KBM-7 (cell line): ENCODE measurements around the gene NPR1.
"Not testable (repeated sequence)": the region's sequence is repeated elsewhere in the genome, so short reads cannot be mapped to it uniquely, and the experiment has no call there.

Source experiments
- DNase-seq: peaks from one replicate; pipeline ENCODE4 v3.0.0-alpha.2; 2015
- in situ Hi-C: fragments of 300-500 bp; cut with MboI; formaldehyde crosslinking; loops from 2 replicates; pipeline ENCODE4 v1.14.3; 2020; ENCODE audit warnings: low sequenced_read_pairs, low pct_unique_long_range_greater_than_20kb, mixed read lengths

NPR1 gene

DNA sequence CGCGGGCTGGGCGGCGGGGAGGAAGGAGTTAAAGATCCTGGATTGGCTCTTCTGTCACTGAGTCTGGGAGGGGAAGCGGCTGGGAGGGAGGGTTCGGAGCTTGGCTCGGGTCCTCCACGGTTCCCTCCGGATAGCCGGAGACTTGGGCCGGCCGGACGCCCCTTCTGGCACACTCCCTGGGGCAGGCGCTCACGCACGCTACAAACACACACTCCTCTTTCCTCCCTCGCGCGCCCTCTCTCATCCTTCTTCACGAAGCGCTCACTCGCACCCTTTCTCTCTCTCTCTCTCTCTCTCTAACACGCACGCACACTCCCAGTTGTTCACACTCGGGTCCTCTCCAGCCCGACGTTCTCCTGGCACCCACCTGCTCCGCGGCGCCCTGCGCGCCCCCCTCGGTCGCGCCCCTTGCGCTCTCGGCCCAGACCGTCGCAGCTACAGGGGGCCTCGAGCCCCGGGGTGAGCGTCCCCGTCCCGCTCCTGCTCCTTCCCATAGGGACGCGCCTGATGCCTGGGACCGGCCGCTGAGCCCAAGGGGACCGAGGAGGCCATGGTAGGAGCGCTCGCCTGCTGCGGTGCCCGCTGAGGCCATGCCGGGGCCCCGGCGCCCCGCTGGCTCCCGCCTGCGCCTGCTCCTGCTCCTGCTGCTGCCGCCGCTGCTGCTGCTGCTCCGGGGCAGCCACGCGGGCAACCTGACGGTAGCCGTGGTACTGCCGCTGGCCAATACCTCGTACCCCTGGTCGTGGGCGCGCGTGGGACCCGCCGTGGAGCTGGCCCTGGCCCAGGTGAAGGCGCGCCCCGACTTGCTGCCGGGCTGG lies at the start of gene NPR1:
TSS of gene NPR1 (plus strand) at position 170 of the 818 bp plus-strand sequence. CDS start at position 591, 421 bp downstream.
- in situ Hi-C loops, result no loop called here
- no peak for DNase-seq

DNA sequence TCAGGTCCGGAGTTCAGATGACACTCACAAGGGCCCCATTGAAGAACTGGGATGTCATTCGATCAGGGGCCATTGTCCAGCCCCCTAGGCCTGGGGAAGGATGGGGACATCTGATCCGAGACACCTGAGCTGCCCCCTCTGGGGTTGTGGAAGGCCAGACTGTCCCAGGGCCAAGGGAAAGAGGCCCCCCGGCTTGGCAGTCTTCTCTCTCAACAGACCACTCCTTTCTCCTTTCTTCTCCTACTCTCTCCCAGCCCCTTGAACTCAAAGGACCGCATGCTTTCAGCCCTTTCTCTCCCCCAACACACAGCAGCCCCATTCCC lies 49.2 kb upstream of the NPR1 start:
- in situ Hi-C loops, result no loop called here
- no peak for DNase-seq

- in situ Hi-C loops, result no loop called here
- DNase-seq, result no peak
Measured at GRCh38 chr1:153629971-153630370, 48.5 kb upstream of the NPR1 start.

DNA sequence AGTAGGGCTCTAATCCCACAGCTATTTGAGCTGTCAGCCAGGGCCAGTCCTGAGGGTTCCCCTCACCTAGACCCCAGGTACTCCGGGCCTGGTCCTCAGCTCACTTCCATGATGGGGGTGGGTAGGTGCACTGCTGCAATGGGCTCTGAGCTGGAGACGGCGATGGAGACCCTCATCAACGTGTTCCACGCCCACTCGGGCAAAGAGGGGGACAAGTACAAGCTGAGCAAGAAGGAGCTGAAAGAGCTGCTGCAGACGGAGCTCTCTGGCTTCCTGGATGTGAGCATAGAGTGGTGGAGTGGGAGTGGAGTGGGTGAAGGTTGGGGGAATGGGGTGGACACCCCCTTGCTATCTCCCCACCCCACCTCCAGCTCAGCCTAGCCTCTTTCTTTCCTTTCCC lies 48.1 kb upstream of the NPR1 start:
- no peak for DNase-seq
- in situ Hi-C loops, result no loop called here

- in situ Hi-C loops, result no loop called here
Measured at GRCh38 chr1:153631047-153632022, 47.2 kb upstream of the NPR1 start.

GRCh38 chr1:153633161-153633753 lies 45.2 kb upstream of the NPR1 start:
- DNase-seq, result no peak

More at GRCh38 chr1:153631047-153632022, 47.2 kb upstream of the NPR1 start:
- DNase-seq, result no peak

GRCh38 chr1:153633754-153634665 lies 44.5 kb upstream of the NPR1 start, which contains the start of gene CHTOP:
Gene CHTOP, plus strand, starts transcription at chr1:153634066. Its CDS starts 2,523 bp downstream, at chr1:153636589.
- DNase-seq, result peak; percentile 98
- in situ Hi-C loops, result no loop called here

More at GRCh38 chr1:153633161-153633753, 45.2 kb upstream of the NPR1 start:
- in situ Hi-C loops, result no loop called here

GRCh38 chr1:153635872-153636271 lies 42.6 kb upstream of the NPR1 start:
- in situ Hi-C loops, result no loop called here
- DNase-seq, result no peak

DNA sequence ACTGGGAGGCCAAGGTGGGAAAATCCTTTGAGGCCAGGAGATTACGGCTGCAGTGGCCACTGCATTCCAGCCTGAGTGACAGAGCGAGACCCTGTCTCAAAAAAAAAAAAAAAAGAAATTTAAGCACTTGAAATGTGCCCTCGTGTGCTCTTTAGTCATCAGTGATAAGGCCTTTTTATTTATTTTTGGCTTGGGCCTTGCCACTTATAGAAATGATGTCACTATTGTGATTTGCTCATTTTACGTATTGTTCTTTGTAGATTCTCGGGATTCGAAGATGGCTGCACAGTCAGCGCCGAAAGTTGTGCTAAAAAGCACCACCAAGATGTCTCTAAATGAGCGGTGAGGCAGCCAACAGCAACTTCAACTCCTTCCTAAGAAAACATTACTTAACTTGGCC lies 42.2 kb upstream of the NPR1 start:
- in situ Hi-C loops, result no loop called here

DNA sequence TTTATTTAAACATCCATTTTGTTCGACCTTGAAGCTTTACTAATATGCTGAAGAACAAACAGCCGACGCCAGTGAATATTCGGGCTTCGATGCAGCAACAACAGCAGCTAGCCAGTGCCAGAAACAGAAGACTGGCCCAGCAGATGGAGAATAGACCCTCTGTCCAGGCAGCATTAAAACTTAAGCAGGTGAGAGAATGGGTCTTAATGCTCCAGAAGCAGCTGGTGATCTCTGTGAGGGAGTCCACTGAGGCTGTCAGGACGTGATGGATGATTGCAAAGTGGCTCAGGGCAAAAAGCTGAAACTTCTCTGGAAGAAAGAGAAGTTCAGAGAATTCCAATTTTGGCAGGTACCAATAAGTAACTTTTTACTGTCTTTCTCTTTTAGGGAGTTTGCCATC lies 40.2 kb upstream of the NPR1 start:
- in situ Hi-C loops, result no loop called here
- no peak for DNase-seq

More for the DNA sequence above, 42.2 kb upstream of the NPR1 start:
- DNase-seq, result no peak

DNA sequence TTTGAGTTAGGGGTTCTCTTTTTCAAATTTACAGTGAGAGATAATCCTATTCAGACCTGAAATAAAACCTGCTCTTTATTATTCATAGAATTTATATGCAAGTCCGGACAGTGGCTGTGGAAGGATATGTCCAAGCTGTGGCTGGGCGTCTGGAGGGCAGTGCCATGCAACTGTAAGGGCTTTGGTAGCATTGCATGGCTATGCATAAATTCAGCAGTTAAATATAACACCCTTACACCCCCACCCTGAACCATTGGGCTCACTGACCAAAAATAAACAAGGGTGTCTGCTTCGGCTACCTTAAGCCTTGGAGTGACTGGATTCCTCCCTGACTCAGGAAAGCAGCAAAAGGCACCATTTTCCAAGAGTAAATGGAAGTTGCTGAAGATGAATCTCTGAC lies 39.2 kb upstream of the NPR1 start:
- DNase-seq, result no peak
- in situ Hi-C loops, result no loop called here

- in situ Hi-C loops, result not testable (repeated sequence)
Measured at GRCh38 chr1:153640213-153640612, 38.3 kb upstream of the NPR1 start.

GRCh38 chr1:153640861-153641260 lies 37.6 kb upstream of the NPR1 start:
- no peak for DNase-seq
- in situ Hi-C loops, result no loop called here

More at GRCh38 chr1:153640213-153640612, 38.3 kb upstream of the NPR1 start:
- DNase-seq, result not testable (repeated sequence)

- no peak for DNase-seq
- in situ Hi-C loops, result no loop called here
Measured at GRCh38 chr1:153642161-153642560, 36.3 kb upstream of the NPR1 start.

- in situ Hi-C loops, result no loop called here
- no peak for DNase-seq
Measured at GRCh38 chr1:153643100-153643499, 35.4 kb upstream of the NPR1 start.

GRCh38 chr1:153643816-153644215 lies 34.7 kb upstream of the NPR1 start:
- DNase-seq, result no peak
- in situ Hi-C loops, result no loop called here

- in situ Hi-C loops, result no loop called here
- DNase-seq, result no peak
Measured at GRCh38 chr1:153646672-153647345, 31.7 kb upstream of the NPR1 start.

DNA sequence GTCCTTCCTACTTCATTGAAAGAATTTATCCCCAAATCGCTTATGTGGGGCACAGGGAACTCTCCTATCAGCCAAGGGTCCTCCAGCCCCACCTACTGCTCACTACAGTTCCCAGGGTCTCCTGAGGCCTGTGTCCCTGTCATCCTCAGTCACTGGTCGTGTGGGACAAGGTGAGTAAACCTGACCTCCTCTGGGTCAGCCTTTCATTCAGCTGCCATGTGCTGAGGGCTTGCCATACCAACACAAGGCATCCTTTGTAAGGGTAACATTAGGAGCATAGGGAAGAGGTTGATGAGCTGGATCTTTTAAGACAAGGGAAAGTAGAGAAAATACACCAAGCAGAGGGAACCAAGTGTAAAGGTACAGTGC lies 31.2 kb upstream of the NPR1 start:
- in situ Hi-C loops, result no loop called here
- DNase-seq, result no peak
